ENCODE data around the gene CCDC116.

CCDC116 gene

DNA sequence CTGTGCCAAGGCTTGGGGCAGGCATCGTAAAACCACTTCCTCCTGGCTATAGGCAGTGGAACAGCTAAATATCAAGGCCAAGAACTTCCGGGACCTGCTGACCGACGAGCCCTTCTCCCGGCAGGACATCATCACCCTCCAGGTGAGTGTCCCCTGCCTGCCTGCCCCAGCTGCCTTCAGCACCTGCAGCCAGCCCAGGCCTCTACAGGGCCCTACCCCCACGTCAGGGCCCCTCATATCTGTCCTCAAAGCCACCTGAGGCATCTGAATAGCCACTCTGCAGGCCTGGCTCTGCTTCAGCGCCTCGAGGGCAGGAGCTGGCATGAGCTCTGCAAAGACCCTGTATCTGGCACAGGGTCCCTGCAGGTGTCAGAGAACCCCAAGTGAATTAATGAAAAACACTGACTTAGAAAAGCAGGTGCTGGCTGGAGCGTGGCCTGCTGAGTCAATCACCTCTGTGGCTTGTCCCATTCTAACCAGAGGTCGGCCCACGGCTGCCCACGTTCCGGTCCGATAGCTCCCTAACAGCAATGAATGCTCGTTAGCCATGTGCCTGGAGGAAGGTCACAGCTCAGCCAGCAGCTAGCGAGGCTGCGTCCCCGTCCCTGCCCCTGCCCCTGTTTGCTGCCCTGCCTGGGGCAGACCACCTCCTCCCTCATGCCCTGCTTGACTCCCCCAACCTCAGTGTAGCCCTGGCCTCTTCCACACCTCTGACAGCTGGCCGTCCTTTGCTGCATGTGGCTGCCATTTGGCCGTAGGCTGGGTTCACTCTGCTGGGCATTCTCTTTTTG lies 50.0 kb downstream of the CCDC116 start:
- DNase-seq: no peak

DNA sequence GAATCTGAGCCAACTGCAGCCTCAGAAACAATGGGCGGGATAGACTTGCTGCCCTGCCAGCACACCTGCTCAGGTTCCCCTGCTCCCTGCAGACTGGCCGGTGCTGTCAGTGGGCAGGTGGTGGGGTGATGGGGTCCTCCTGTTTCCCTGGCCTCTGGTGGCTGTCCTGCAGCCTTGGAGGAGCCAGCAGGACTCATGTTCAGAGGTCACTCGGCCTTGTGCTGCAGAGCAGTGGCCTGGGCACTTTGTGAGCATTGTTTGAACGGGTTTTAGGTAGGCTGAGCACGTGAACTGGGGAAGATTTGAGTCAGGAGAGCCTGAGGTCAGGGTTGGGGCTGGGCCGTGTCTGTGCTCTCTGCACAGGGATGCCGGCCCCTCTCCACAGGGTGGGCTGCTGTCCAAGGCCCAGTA lies 50.8 kb downstream of the CCDC116 start:
- no peak for DNase-seq

DNA sequence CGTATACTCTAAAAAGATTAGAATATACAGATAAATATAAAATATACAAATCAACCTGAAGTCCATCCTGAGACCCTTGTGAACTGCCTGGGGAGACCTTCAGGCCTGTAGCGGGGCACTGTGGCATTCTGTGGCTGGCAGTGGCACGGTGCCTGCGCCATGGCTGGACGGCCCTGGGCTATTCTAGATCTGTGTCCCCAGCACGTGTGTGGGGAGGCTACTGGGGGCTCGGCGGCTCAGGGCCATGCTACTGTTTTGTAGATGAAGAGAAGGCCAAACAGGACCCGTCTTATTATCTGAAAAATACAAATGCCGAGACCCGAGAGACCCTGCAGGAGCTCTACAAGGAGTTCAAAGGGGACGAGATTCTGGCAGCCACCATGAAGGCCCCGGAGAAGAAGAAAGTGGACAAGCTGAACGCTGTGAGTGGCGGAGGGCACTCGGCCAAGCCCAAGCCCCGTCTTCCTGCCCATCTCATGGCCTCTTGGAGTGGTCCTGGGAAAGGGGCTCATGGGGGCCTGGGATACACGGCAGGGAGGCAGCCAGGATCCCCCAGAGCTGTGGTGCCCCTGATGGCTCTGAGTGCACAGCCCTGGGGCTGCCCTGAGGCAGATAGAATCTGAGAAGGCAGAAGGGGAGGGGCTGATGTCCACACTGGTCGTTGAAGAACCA lies 52.1 kb downstream of the CCDC116 start:
- DNase-seq: no peak

DNA sequence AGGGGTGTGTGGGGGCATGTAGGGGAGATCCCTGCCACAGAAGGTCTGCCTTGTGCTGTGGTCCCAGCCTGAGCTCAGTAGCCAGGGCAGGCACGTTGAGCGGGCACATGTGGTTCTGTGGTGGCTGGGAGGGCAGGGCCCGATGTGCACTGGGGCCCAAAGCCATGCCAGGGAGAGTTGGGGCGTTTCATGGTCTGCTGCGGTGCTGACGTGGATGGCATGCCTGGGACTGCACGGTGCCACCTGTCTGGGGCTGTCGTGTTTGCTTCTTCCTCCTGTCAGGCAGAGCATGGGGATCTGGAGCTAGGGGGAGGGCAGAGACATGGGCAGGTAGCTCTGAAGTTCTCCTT lies 52.6 kb downstream of the CCDC116 start:
- no peak for DNase-seq

- no peak for DNase-seq
These were observed 53.6 kb downstream of the CCDC116 start for GRCh38 chr22:21686193-21686608.

Measured in EL (cell line).